HG02870 (cell line): Measurements from ENCODE around the gene ALDH16A1.

Experiments used
- ATAC-seq: cut with Tn5 transposase; IDR thresholded peaks from one replicate; pipeline ENCODE4 v1.9.1; 2021; ENCODE audit warnings: mild to moderate bottlenecking, moderate library complexity; ENCODE audit not compliant: unreplicated experiment

Gene ALDH16A1

GRCh38 chr19:49423071-49423984 lies 29.7 kb upstream of the ALDH16A1 start, which contains the start of gene PTH2:
Gene PTH2 (minus strand): TSS chr19:49423441. CDS start chr19:49423339, 102 bp downstream.
- no peak for ATAC-seq

GRCh38 chr19:49423985-49424303 lies 29.1 kb upstream of the ALDH16A1 start:
- ATAC-seq, result no peak

DNA sequence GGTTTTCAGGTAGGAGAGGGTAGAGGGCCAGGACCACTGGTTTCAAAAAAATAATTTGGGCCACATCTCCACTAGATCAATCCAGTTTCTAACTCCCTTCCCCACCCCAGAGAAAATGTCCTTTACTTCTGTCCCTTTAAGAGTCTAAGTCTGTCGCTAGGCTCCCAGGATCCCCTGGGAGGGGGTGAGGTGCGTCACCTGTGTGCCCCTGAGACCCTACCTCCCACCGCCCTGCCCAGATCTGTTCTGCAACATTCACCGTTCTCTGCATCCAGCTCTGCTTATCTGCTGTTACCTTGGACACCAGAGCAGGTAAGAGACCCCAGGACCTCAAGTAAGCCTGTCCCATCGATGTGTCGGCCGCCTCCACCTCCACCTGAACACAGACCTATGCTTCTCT lies 27.8 kb upstream of the ALDH16A1 start, which contains the start of gene GFY:
Gene GFY (plus strand): TSS at position 211 of the 400 bp plus-strand sequence. CDS start 1,043 bp downstream, outside the sequence.
- no peak for ATAC-seq

DNA sequence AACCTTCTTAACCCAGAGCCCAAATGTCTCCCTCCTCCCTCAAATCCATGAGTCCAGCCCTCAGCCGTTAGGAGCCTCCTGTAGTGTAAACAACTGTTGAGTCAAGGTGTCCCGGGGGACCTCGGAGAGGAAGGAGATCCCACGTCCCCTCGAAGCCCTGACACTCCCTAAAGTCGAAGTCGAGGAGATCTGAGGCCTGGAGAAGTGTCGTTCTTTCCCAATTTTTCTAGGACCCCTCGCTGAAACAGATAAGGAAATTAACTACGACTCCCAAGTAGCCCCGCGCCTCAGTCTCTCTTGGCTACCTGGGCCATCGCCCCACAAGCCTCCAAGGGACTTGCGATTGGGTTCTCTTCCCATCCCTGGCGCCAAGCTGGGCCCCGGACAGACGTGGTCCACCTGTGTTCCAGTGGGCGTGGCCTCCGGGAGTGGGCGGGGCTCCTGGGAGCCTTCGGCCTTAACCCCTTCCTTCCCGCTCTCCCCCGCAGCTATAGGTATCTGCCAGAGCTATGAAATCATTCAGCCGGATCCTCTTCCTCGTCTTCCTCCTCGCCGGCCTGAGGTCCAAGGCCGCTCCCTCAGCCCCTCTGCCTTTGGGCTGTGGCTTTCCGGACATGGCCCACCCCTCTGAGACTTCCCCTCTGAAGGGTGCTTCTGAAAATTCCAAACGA lies 27.0 kb upstream of the ALDH16A1 start:
- no peak for ATAC-seq

- ATAC-seq, result no peak
These were observed 25.7 kb upstream of the ALDH16A1 start for GRCh38 chr19:49427339-49427738.

DNA sequence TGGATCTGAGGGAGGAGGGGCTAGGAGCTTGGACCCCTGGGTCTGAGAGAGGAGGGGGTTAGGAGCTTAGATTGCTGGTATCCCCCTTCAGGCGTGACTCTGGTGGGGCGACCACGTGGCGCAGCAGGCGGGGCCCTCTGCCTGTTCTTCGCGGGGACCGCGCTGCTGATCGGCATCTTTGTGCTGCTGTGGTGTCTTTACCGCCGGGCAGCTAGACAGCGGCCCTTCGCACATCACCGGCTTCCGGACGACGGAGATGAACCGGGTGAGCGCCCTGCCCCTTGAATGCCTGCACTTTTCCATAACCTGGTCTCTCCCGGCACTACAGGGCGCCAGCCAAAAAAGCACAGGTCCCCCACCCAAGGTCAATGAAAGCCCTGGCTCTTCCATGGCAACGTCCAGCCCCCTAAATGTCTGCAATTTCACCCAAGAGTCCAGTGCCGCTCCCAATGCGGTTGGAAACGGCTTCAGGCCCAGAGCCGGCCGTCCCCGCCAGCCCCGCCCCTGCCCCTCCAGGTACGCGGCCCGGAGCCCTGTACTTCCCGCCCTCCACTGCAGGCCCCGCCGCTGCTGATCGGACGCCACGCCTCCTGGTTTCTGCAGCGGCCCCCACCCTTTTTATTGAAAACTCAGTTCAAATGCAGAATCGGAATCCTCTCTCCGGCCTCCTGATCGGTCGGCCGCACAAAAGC lies 25.0 kb upstream of the ALDH16A1 start:
- ATAC-seq, result no peak

- ATAC-seq, result no peak
These were observed 24.2 kb upstream of the ALDH16A1 start for GRCh38 chr19:49428547-49429451.

- ATAC-seq, result no peak
These were observed 22.8 kb upstream of the ALDH16A1 start for GRCh38 chr19:49430172-49430677.

GRCh38 chr19:49430678-49431329 lies 22.2 kb upstream of the ALDH16A1 start:
- ATAC-seq, result no peak

- no peak for ATAC-seq
These were observed 21.7 kb upstream of the ALDH16A1 start for GRCh38 chr19:49431330-49431749.

GRCh38 chr19:49432141-49433073 lies 20.6 kb upstream of the ALDH16A1 start:
- no peak for ATAC-seq

DNA sequence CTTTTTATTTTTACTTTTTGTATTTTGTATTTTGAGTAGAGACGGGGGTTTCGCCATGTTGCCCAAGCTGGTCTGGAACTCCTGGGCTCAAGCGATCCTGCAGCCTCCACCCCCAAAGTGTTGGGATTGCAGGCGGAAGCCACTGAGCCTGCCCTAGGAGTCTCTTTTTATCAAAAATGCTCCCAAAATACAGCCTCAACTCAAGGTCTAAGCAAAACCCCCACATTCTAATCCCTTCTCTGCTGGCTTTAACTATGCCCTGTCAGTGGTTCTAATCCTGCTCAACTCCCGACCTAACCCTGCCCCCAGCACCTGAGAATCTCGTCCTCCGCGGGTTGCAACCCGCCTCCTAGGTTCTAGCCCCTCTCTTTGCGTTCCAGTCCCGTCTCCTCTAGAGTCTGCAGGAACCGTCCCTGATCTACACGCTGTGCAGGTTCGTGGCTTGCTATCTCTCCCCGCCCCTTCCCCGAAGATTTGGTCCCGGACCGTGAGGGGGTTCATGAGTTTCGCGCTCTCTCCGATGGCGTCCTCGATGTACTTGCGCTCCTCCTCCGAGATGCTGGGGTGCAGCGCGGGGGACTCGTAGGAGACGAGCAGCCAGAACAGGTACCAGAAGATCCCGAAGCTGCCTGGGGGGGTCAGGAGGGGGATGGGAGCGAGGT lies 19.7 kb upstream of the ALDH16A1 start:
- ATAC-seq, result no peak

DNA sequence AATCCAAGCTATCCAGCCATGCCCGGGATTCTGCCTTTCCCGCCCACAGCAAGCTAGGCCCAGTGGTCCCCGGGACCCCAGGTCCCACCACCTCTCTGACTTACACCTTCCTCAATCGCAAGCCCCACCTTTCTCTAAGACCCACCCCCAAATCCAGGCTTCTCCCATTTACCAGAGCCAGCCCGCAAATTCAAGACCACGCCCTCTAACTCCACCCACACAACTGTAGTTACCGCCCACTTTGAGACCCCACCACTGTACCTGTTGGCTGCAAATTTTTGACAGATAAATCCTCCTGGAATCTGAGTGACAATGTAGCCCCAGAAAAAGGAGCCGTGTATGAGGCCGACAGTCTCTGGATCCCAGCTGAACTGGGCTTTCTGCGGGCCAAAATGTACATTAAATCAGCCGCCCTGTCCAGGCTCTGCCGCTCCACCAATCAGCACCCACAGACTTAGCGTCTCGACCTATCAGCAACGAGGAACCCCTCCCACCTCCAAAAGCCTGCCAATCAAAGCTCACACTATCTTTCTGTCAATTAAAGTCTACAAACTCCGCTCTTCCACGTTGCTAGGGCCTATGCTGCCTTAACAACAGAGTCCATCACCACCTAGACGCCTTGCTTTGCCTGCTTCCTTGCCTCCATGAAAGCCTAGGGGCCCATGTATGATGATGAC lies 18.0 kb upstream of the ALDH16A1 start:
- no peak for ATAC-seq

GRCh38 chr19:49435670-49436069 lies 17.4 kb upstream of the ALDH16A1 start:
- ATAC-seq, result no peak

- ATAC-seq, result no peak
These were observed 16.5 kb upstream of the ALDH16A1 start for GRCh38 chr19:49436381-49437017.

- ATAC-seq, result no peak
These were observed 15.8 kb upstream of the ALDH16A1 start for GRCh38 chr19:49437231-49437630.

DNA sequence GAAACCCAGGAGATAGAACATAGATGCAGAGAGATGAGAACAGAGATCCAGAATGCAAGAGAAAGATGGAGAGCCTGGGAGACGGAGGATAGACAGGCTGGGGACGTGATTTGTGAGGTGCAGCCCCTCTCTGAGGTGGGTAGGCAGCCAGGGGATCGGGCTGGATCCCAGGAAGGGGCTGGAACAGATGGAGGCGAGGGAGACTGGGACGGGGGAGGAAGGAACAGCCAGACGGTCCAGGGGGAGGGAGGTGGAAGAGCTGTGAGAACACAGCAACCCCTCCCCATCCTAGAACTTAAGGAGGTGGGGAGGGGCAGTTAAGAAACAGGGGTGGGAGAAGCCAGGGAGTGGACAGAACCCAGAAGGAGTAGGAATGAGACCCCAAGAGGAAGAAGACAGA lies 14.8 kb upstream of the ALDH16A1 start:
- no peak for ATAC-seq
